T-helper 9 cell (primary cell): ENCODE data around the gene CPNE7.
A peak's percentile ranks its signal among the peaks of the same experiment; 100 is the strongest.
"Not testable (repeated sequence)": the region's sequence is repeated elsewhere in the genome, so short reads cannot be mapped to it uniquely, and the experiment has no call there.

Source experiments
- DNase-seq: peaks from one replicate; pipeline ENCODE4 v3.0.0-alpha.2; 2020

The CPNE7 gene

DNA sequence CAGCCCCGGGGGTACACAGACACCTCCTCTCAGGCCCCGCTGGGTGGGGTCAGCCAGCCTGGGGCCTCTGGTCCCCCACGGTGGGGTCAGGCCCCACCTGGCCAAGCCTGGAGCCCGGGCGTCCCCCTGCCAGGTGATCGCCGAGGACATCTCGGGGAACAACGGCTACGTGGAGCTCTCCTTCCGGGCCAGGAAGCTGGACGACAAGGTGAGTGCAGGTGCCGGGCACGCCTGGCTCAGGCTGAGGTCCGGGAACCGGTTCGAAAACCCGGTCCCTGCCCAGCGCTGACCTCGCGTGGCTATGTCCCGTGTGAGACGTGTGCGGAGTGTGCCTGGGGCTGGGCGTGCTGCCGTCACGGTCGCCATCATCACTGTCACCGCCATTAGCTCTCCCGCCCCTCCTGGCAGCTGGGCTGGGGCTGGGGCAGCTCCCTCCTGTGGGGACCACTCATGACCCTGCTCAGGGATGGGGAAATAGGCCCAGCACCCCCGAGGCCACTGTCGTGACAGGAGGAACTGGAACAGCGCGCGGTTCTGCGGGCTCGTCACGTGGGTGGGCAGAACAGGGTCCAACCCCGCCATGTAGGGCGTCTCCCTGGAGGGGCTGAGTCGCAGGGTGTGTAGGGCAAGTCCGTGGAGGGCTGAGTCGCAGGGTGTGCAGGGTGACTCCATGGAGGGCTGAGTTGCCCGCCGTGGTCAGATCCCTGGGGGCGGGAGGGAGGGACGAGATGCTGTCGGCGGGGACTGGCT is 8.5 kb downstream of the CPNE7 start:
- DNase-seq = no peak

GRCh38 chr16:89584768-89585549 is 9.4 kb downstream of the CPNE7 start:
- DNase-seq = no peak

GRCh38 chr16:89586218-89586617 is 10.7 kb downstream of the CPNE7 start:
- no peak for DNase-seq

GRCh38 chr16:89586853-89587252 is 11.3 kb downstream of the CPNE7 start:
- DNase-seq = peak; percentile 36

DNA sequence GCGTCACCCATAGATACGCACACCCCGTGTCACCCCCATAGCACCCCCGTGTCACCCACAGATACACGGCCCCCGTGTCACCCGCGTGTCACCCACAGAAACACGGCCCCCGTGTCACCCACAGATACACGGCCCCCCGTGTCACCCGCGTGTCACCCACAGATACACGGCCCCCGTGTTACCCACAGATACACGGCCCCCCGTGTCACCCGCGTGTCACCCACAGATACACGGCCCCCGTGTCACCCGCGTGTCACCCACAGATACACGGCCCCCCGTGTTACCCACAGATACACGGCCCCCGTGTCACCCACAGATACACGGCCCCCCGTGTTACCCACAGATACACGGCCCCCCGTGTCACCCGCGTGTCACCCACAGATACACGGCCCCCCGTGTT is 12.1 kb downstream of the CPNE7 start:
- DNase-seq = not testable (repeated sequence)

- no peak for DNase-seq
Measured at GRCh38 chr16:89588413-89589109, 13.0 kb downstream of the CPNE7 start.

DNA sequence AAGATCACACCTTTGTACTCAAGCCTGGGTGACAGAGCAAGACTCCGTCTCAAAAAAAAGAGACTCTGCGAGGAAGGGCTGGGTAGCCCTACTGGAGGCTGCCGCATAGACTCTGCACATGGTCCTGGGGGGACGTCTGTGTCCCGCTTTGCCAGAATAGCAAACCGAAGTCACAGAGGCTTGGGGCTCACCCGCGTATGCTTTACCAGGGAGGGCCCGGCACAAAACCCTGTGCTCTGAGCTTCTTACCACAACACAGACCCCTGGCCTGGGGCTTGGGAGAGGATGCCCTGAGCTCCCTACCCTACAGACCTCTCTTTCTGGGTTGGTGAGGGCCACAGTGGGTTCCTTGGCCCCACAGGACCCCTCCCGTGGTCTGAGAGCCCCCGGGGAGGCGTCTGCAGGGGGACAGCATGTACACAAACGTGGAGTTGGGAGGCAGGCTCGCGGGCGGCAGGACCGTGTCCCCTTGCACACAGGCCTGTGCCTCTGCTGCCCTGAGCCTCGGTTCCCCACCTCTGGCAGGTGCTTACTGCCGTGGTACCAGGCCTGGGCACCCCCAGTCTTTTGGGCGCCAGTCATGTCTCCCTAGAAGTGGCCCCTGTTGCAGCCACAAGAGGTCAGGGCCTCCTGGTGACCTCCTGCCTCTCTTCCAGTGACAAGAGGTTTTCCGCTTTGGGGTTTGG is 13.8 kb downstream of the CPNE7 start:
- DNase-seq = no peak

DNA sequence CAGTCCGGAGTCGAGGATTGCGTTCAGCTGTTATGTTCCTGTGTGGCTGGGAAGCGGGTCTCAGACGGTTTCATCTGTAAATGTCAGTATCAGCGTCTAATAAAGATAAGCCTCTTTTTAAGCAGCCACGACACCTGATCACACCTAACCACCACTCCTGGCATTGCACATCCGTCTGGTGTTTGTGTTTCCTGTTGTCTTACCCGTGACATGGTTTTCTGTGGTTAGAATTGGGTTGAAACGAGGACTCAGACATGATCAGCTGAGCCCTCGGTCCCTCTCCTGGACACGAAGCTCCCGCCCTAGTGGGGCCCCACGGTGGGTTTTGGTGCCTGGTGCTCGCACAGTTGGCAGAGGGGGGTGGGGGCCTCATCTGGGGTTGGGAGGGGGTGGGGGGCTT is 18.3 kb downstream of the CPNE7 start:
- DNase-seq = peak; percentile 46

DNA sequence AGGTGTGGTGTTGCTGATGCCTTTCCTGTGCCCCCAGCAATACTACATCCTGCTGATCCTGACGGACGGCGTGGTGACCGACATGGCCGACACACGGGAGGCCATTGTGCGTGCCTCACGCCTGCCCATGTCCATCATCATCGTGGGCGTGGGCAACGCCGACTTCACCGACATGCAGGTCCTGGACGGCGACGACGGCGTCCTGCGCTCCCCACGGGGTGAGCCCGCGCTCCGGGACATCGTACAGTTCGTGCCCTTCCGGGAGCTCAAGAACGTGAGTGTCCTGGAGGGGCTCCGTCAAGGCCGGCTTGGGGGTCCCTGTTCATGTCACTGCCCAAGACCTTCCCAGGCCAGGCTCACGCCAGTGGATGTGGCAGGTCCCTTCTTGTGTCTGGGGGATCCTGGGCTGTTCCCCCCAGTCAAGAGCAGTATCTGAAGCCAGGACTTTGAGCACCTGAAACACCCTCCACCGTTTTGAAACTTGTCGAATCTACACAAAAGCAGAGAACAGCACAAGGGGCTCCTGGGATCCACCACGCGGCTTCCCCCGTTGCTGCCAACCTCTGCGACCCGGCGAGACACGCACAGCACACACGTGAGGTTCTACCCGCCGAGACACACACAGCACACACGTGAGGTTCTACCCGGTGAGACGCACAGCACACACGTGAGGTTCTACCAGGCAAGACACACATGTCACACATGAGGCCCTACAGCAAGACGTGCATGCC is 19.9 kb downstream of the CPNE7 start:
- DNase-seq = no peak

DNA sequence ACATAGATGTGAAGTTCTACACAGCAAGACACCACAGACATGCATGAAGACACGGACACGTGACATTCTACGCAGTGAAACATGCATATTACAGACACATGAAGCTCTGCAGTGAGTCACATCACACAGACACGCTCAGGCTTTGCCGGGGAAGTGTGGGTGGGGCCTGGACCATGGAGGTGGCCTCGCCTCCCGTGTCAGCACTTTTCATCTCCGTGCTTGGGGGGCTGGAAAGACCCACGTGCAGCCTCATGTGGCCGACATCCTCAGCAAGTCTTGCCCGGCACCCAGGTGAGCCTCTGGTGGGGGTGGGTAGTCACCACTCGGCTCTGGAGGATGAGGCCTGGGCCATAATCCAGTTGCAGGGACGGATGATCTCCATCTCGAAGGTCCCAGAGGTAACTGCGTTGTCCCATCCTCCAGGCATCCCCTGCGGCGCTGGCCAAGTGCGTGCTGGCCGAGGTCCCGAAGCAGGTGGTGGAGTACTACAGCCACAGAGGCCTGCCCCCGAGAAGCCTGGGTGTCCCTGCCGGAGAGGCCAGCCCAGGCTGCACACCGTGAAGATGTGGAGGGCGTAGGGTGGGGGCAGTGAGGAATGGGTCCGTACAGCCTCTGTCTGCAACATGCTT is 20.6 kb downstream of the CPNE7 start:
- DNase-seq = no peak

GRCh38 chr16:89596957-89597649 is 21.5 kb downstream of the CPNE7 start:
- no peak for DNase-seq

GRCh38 chr16:89598199-89598598 is 22.6 kb downstream of the CPNE7 start:
- DNase-seq = no peak

- no peak for DNase-seq
Measured at GRCh38 chr16:89599451-89599858, 23.9 kb downstream of the CPNE7 start.

GRCh38 chr16:89599902-89600301 is 24.3 kb downstream of the CPNE7 start:
- DNase-seq = no peak

DNA sequence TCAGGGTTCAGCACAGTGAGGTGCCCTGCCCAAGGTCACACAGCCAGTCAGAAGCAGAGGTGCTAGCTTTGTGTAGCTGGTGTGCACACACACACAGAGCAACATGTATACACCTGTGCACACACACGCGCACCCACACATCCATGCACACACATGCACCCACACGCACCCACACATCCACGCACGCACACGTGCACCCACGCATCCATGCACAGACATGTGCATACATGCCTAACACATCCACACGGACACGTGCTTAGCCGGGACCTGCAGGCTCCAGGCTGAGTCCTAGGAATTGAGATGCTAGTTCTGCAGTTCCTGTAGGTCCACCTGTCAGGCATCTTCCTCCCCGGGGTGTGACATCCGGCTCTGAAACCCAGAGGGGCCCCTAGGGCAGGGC is 24.9 kb downstream of the CPNE7 start:
- DNase-seq = no peak

DNA sequence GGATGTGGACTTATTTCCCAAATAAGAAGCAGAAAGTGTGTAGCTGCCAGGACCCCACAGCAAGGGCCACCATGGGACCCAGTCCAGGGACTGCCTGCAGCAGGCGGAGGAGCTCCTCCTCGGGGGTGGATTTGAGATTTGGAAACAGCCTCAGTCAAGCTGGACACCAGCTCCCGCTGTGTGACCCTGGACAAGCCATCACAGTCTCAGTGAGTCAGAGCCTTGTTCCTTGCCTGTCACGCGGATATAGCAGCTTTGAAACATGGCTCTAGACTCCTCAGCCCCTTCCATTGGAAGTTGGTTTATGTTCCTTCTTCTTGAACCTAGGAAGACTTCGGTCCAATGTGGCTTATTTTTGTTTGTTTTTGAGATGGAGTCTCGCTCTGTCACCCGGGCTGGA is 25.4 kb downstream of the CPNE7 start:
- no peak for DNase-seq

DNA sequence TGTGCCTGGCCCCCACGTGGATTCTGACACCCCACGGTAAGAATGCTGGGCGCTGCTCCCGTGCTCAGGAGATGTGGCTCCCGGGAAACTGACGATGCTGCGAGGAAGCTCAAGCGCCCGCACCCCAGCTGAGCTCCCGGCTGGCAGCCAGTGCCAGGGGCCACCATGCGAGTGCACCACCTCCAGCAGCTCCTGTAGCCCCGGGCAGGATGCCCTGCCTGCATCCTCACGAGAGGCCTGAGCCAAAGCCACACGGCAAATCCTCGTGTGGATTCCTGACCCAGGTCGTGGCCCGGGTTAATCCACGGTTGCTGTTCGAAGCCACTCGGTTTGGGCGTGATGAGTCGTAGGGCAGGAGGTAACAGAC is 26.3 kb downstream of the CPNE7 start:
- DNase-seq = no peak

- peak; percentile 42 for DNase-seq
Measured at GRCh38 chr16:89602273-89602951, 26.9 kb downstream of the CPNE7 start.

DNA sequence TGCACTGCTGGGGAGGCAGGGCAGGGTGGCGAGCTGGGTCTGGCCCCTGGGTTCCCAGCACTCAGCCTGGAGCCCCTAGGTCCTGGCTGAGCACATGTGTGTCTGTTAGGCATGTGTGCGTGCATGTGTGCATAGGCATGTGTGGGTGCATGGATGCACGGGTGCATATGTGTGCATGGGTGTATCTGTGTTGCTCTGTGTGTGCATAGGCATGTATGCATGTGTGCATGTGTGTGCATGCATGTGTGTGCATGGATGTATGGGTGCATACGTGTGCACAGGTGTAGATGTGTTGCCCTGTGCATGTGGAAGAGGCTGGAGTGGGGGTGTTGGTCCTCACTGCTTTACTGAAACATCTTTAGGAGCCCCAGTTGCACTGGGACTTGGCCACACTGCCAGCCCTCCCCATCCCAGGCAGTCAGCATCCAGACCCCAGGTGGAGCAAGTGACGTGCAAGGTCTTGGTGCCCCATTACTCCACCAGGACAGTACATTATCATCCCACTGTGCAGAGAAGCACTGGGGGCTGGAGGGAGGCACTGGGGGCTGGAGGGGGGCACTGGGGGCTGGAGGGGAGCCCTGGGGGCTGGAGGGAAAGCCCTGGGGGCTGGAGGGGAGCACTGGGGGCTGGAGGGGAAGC is 27.5 kb downstream of the CPNE7 start:
- DNase-seq = no peak

DNA sequence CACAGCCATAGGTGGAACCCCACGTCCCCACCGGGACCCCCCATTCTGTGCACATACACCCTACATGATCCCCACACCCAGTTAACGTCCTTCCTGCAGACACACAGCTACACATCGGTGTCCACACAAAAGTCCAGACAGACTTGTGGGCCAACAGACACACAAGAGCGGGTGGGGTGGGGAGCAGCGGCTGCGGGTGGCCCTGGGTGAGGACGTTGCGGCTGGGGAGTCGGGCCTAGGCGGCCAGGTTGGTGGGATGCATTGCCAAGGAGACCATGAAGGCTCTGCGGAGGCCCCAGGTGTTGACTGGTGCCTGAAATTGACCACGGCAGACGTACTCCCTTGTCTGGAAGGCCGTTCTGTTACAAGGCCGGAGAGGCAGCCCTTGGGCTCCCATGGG is 29.2 kb downstream of the CPNE7 start:
- no peak for DNase-seq
